ENCODE results near the gene S1PR4.
"Not testable (repeated sequence)": the region's sequence is repeated elsewhere in the genome, so short reads cannot be mapped to it uniquely, and the experiment has no call there.

Gene S1PR4

DNA sequence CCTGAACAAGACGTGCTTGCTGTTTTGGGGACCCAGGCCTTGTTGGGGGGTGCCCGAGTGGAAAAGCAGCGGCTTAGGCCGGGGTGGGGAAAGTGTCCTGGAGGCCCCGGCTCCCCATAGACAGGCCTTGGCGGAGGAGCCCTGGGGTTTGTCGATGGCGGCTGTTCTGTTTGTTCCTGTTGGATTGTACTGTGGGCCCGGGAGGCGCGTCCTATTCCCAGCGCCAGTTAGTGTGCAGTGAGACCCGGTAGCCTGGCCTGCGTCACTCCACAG is 18.3 kb downstream of the S1PR4 start:
- DNase-seq: no peak

DNA sequence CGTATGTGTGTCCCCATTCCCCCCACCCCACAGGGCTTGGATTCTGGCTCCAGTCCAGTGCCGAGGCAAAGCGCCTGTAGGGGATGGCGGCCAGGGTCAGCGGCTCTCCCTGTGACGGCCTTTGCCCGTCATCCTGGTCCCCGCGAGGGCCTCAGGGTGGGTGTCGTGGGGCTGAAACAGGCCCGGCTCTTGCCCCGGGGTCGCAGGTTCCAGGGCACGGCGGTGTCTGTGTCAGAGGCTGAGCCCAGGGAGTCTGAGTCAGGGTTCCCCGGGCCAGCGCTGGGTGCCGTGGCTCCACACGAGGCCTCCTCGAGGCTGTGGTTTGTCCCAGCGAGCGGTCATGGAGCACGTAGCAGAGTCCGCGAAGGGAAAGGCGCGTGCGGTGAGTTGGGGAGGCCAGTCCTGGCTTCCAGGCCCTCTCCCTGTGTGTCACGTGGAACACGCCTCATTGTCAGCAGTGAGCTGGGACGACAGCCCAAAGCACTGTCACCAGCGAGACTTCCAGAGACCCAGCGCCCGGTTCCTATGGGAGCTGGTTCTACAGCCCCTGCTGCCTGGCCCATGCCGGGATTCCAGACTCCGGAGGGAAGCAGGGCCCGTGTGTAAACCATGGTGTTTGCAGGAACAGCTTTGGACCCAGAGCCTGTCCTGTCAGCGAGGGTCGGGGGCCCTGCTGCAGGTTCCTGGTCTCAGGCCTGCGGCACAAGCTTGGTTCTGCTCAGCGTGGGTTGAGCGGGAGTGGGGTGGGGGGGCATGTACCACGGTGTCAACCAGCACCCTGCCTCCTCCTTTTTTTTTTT is 20.5 kb downstream of the S1PR4 start:
- DNase-seq: no peak

DNA sequence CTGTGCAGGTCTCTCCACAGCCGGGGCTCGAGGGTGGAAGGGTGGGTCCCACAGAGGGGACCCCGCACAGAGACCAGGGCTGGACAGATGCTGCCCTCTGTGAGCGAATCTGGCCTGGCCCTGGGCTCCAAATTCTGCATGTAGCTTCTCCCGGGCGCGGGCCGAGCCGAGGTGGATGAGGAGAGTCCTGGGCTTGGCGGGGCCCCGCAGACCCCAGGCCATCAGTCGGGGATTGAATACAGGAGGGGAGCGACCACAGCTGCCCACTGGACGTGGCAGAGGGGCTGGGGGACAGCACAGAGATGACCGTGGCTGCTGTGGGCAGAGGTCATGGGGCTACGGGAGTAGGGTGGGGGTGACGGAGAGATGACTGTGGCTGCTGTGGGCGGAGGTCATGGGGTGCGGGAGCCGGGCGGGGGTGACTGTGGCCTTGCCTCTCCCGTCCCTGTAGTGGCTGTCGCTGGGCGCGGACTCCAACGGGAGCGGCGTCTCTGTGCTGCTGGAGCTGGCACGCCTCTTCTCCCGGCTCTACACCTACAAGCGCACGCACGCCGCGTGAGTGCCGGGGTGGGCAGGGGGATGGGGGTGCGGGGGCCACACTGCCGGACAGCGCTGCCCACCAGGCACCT is 22.6 kb downstream of the S1PR4 start:
- no peak for DNase-seq

DNA sequence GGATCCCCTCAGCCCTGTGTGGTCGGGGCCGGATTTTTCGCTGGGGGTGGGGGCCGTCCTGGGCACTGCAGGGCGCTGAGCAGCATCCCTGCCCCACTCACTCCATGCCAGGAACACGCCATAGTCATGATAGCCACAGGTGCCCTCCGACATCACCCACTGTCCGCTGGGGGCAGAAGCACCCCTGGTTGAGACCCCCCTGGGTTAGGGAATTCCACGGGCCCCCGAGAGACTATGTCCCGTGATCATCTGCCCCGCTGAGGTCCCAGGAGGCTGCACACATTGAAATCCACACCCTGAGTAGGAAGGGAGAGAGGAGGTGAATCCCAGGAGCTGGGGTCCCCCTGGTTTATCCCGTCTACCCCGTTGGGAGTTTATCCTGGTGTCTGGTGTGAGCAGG is 23.3 kb downstream of the S1PR4 start:
- DNase-seq: no peak

DNA sequence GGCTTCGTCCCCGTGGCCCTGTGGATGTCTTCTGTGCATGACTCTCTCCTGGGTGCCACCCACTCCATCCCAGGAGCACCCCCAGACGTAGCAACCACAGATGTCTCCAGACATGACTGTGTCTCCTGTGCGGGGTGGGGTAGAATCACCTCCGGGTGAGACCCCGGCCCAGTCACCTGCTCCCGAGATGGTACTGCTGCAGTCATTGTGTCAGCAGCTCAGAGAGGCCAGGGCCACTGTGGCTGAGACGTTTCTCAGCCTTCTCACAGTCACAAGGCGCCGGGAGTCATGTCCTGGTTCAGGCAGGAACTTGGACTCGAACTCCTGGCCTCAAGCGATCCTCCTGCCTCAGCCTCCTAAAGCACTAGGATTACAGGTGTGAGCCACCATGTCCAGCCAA is 23.8 kb downstream of the S1PR4 start:
- DNase-seq: no peak

DNA sequence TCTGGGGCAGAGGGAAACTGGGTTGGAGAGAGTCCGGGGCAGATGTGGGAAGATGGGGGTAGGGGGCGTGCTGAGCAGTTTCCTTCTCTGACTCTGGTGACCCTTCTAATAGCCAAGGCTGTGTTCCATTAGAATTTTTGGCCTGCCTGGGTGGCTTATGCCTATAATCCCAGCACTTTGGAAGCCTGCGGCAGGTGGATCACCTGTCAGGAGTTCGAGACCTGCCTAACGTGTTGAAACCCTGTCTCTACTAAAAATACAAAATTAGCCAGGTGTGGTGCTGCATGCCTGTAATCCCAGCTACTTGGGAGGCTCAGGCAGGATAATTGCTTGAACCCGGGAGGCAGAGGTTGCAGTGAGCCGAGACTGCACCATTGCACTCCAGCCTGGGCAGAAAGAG is 24.3 kb downstream of the S1PR4 start:
- DNase-seq: not testable (repeated sequence)

DNA sequence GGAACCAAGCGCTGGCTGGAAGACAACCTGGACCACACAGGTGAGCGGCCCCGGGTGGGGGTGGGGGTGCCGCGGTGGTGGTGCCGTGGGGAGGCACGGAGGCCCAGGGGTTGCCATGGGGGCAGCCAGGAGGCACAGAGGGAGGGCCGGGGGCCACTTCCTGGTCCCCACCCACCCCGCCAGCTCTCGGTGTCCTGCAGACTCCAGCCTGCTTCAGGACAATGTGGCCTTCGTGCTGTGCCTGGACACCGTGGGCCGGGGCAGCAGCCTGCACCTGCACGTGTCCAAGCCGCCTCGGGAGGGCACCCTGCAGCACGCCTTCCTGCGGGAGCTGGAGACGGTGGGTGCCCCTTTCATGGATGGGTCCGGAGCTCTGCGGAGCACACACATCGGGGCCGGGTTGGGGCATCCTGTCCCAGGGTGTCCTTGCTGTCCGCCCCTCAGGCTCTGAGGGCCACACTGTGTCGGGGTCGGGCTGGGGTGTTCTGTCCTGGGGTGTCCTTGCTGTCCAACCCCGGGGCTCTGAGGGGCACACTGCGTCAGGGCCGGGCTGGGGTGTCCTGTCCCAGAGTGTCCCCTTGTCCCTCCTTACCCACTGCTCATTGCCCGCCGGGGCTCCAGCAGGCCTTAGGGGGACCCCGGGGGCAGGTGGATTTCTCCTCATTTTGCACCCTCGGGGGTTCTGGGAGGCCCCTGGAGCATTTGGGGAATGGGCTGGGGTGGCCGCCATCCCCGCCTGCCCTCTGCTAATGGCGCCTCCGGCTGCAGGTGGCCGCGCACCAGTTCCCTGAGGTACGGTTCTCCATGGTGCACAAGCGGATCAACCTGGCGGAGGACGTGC is 25.5 kb downstream of the S1PR4 start:
- no peak for DNase-seq

DNA sequence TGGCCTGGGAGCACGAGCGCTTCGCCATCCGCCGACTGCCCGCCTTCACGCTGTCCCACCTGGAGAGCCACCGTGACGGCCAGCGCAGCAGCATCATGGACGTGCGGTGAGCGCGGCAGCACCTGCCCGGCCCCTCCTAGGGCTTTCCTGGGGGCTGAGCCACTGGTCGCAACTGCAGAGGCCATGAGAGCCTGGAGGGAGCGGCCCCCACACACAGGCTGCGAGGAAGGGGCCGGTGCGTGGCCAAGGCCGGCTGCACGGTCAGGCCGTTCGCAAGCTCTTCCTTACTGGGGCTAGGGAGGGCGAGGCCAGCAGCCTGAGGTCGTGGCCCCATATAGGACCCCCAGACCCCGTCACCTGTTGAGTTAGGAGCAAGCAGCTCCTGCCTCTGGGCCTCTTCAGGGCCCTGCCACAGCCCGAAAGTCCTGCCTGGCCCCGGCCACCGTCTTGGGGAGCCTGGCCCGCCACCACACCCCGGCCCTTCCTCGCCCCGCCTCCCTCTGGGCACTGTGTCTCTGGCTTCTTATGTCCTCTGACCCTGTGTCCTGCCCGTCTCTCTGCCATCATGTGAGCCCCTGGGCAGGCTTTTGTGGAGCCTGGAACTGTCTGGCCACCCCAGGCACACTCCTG is 26.2 kb downstream of the S1PR4 start:
- DNase-seq: no peak

DNA sequence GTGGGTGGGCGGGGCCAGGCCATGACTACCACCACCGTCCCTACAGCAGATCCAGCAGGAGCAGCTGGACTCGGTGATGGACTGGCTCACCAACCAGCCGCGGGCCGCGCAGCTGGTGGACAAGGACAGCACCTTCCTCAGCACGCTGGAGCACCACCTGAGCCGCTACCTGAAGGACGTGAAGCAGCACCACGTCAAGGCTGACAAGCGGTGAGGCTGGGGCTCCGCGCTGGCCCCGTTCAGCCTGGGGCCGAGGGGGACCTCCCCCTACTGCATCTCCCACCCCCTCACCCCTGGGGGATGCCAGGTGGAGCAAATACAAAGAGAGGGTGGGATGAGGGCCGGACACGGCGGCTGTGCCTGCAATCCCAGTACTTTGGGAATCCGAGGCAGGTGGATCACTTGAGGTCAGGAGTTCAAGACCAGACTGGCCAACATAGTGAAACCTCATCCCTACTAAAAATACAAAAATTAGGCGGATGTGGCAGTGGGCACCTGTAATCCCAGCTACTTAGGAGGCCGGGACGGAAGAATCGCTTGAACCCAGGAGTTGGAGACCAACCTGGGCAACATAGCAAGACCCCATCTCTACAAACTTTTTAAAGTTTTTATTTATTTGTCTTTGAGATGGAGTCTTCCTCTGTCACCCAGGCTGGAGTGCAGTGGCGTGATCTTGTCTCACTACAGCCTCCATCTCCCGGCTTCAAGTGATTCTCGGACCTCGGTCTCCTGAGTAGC is 27.8 kb downstream of the S1PR4 start:
- DNase-seq: no peak

DNA sequence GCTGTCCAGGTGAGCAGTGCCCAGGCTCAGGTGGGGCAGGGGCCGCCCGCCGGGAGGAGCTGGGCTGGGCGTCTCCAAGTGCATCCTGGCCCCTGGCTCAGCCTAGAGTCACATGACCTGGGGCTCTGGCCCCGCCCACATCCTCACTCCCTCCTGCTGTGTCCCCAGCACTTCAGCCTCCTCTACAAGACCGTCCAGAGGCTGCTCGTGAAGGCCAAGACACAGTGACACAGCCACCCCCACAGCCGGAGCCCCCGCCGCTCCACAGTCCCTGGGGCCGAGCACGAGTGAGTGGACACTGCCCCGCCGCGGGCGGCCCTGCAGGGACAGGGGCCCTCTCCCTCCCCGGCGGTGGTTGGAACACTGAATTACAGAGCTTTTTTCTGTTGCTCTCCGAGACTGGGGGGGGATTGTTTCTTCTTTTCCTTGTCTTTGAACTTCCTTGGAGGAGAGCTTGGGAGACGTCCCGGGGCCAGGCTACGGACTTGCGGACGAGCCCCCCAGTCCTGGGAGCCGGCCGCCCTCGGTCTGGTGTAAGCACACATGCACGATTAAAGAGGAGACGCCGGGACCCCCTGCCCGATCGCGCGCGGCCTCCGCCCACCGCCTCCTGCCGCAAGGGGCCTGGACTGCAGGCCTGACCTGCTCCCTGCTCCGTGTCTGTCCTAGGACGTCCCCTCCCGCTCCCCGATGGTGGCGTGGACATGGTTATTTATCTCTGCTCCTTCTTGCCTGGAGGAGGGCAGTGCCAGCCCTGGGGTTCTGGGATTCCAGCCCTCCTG is 29.1 kb downstream of the S1PR4 start:
- DNase-seq: no peak

DNA sequence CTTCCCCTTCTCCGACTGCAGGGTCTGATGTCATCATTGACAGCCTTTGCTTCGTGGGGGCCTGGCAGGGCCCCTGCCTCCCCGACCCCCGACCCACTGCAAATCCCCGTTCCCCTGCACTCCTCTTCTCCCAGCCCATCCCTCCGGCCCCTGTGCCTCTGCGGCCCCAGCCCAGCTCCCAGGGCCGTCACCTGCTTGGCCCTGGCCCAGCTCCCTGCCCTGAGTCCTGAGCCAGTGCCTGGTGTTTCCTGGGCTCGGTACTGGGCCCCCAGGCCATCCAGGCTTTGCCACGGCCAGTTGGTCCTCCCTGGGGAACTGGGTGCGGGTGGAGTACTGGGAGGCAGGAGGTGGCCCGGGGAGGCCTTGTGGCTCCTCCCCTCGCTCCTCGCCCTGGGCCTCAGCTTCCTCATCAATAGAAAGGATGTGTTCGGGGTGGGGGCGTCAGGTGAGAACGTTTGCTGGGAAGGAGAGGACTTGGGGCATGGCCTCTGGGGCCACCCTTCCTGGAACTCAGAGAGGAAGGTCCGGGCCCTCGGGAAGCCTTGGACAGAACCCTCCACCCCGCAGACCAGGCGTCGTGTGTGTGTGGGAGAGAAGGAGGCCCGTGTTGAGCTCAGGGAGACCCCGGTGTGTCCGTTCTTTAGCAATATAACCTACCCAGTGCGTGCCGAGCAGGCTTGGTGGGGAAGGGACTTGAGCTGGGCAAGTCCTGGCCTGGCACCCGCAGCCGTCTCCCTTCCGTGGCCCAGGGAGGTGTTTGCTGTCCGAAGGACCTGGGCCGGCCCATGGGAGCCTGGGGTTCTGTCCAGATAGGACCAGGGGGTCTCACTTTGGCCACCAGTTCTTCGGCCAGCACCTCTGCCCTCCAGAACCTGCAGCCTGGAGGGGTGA is 30.0 kb downstream of the S1PR4 start:
- DNase-seq: no peak

DNA sequence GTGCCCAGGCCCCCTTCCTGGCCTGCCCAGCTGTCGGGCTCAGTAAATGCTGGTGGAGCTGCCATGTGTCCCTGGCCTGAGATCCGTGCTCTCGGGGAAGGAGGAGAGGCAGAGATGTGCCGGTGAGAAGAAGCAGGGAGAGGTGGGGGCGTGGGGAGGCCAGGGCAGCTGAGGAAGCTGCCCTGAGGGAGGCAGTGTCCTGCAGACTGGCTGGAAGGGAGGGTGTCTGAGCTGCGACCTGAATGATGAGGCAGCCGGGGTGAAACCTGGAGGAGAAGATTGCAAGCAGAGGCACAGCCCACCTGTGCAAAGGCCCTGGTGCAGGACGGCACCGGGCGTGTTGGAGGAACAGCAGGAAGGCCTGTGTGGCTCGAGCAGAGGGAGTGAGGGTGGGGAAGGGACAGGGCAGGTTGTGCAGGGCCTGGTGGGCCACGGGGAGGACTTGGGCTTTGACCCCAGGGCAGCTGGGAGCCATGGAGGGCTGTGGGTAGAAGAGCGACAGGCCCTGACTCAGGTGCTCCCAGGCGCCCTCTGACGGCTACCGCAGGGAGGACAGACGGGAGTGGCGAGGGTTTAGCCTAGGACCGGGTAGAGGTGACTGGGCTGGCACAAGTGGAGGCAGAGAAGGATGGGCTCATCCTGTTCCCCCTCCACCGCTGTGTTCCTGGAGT is 31.9 kb downstream of the S1PR4 start:
- DNase-seq: peak; percentile 60

DNA sequence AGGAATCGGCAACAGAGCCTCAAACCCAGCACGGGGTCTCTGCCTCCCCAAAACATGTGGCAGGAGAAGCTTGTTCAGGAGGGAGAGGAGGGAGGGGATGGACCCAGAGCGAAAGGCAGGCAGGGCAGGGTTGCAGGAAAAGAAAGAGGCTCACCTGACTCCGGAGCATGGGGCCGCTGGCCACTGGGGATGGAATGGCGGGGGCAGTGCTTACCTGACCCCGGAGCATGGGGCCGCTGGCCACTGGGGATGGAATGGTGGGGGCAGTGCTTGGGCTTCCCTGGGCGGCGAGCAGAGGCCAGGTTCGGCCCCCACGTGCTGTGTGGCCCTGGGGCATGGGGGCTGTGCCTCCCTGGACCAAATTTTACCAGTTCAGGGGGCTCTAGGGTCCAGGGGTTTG is 32.6 kb downstream of the S1PR4 start:
- DNase-seq: no peak

DNA sequence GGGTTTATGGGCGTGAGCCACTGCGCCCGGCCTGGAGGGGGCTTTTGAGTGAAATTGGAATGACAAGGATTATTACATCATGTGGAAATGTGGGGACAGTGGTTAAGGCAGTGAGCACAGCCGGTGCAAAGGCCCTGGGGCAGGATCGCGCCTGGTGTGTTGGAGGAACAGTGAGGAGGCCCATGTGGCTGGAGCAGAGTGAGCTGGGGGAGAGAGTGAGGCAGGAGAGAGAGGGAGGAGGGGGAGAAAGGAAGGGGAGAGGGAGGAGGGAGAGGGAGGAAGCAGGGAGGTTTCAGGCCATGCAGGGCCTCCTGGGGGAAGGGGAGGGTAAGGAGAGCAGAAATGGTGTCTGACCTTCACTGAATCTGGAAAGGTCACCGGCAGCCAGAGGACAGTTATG is 34.6 kb downstream of the S1PR4 start:
- no peak for DNase-seq

DNA sequence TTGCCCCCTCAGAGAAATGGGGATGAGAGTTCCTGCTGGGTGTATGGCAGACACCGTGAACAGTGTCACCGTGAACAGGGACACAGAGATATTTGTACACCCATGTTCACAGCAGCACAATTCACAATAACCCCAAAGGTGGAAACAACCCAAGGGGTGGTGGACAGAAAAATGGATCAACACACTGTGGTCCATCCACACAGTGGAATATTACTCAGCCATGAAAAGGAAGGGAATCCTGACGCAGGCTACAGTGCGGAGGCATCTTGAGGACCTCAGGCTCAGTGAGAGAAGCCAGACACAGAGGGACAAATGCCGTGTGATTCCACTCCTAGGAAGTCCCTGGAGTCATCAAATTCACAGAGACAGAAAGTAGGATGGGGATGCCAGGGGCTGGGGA is 38.3 kb downstream of the S1PR4 start:
- DNase-seq: no peak

DNA sequence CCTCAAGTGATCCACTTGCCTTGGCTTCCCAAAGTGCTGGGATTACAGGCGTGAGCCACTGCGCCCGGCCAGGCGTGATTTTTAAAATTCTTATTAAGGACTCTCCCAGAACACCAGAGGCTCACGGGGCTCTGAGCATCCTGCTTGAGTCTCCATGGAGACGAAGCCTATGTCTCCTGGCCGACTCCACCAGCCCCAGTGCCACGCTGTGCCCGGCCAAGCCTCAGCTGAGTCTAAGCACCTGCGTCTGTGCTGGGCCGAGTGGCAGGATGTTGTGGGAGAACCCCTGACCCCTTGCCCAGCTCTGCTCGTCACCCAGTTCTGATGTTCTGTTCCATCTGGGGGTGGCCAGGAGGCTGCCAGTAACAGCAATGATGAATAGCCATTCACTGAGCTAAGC is 42.0 kb downstream of the S1PR4 start:
- no peak for DNase-seq

DNA sequence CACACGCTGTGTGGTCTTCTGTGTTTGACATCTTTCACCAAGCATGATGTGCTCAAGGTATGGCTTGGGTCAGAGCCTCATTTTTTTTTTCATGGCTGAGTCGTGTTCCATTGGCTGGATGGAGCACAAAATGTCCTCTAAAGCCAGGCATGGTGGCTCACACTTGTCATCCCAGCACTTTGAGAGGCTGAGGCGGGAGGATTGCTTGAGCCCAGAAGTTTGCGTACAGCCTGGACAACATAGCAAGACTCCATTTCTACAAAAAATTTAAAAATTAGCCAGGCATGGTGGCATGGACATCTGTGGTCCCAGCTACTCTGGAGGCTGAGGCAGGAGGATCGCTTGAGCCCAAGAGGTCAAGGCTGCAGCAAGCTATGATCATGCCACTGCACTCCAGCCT is 43.0 kb downstream of the S1PR4 start:
- DNase-seq: not testable (repeated sequence)

DNA sequence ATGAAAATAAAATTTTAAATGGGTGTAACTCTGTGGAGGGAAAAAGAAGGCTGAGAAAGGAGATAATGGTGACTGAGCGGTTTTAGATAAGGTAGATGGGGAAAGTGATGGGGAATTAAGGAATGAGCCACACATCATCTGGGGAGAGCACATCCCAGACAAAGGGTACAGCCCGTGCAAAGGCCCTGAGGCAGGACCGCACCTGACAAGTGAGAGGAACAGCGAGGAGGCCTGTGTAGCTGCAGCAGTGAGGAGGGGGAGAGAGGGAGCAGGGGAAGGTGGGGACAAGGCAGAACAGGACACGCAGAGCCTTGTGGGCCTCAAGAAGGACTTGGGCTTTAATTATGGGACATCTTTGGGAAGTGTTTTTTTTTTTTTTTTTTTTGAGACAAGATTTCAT is 44.1 kb downstream of the S1PR4 start:
- no peak for DNase-seq

DNA sequence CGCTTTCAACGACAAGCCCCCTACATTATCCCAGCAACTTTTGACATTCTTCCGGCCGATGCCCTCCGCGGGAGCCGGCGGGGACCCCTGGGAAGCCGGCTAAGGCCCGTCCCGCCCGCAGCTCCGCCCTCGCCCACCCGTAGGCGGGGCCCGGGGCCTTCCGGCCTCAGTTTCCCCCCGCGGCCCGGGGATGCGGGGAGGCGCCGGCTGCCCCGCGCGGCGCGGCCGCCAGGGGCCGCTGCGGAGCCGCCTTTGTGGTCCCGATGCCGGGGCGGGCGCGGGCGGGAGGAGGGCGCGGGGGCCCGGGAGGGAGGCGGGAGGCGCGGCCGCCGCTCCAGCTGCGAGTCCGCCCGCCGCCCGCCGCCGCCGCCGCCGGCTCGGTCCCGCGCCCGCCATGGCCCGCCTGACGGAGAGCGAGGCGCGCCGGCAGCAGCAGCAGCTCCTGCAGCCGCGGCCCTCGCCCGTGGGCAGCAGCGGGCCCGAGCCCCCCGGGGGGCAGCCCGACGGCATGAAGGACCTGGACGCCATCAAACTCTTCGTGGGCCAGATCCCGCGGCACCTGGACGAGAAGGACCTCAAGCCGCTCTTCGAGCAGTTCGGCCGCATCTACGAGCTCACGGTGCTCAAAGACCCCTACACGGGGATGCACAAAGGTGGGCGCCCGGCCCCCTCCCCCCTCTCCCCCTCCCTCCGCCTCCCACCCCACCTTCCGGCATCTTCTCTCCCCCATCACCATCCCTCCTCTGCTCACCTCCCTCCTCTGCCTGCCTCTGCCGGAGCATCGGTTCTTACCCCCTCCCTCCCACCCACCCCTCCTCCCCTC is 46.0 kb downstream of the S1PR4 start, which contains the start of gene CELF5:
TSS of gene CELF5 (plus strand) at position 316 of the 823 bp plus-strand sequence. CDS start at position 395, 79 bp downstream.
- DNase-seq: peak; percentile 80

Data from eye (tissue), 1 donor.